H1 (cell line): ENCODE measurements around the gene SRGAP3. TPM values are rescaled to one million over a fixed set of nuclear protein-coding genes. Genes with fewer than 3 reads are reported as not detected.

Experiments used
- CTCF ChIA-PET: fragments of 300-600 bp; sonication (Branson Sonifier 250); formaldehyde crosslinking; loops from one replicate; lab custom pipeline; 2021; ENCODE audit not compliant: partially characterized antibody; lab: Charles Lee
- POLR2A ChIA-PET: fragments of 300-600 bp; sonication (Branson Sonifier 250); formaldehyde crosslinking; loops from one replicate; lab custom pipeline; 2021; ENCODE audit warnings: inconsistent platforms; ENCODE audit not compliant: partially characterized antibody; lab: Charles Lee
- DNase-seq, 2 experiments: peaks; one replicate each; pipeline versions ENCODE4 v3.0.0 to v3.0.0-alpha.2; 2010 to 2022; ENCODE audit warnings: low spot score in 2 of 2, low read depth in 1 of 2, mixed read lengths in 1 of 2
- FAIRE-seq: peaks from 2 replicates; lab custom pipeline; 2011; peaks lifted over from hg19 to GRCh38; lab: Jason Lieb, UNC
- H2AFZ ChIP-seq: 2 replicates; pipeline ENCODE4 v1.8.1; 2012; ENCODE audit warnings: low read length, inconsistent platforms
- H2AK5ac ChIP-seq: 2 replicates; pipeline ENCODE4 v1.6.1; 2013; ENCODE audit warnings: low read depth, low read length
- H2BK120ac ChIP-seq: replicated peaks from 2 replicates; pipeline ENCODE3; 2013; ENCODE audit warnings: low read depth, low read length, inconsistent platforms
- H2BK12ac ChIP-seq: 2 replicates; pipeline ENCODE4 v1.6.1; 2013; ENCODE audit warnings: low read depth, low read length
- H2BK15ac ChIP-seq: 2 replicates; pipeline ENCODE4 v1.6.1; 2013; ENCODE audit warnings: low read length
- H2BK20ac ChIP-seq: 2 replicates; pipeline ENCODE4 v1.6.1; 2013; ENCODE audit warnings: low read length
- H2BK5ac ChIP-seq: 2 replicates; pipeline ENCODE4 v1.6.1; 2013; ENCODE audit warnings: low read depth, low read length
- H3K14ac ChIP-seq: 2 replicates; pipeline ENCODE4 v1.6.1; 2013; ENCODE audit warnings: inconsistent platforms; ENCODE audit not compliant: insufficient read length
- H3K18ac ChIP-seq: 2 replicates; pipeline ENCODE4 v1.6.1; 2013; ENCODE audit warnings: low read length; ENCODE audit errors: extremely low read depth
- H3K23ac ChIP-seq: 2 replicates; pipeline ENCODE4 v1.6.1; 2013; ENCODE audit warnings: inconsistent platforms; ENCODE audit not compliant: insufficient read length
- H3K23me2 ChIP-seq: 2 replicates; pipeline ENCODE4 v1.6.1; 2013; ENCODE audit warnings: low read depth, low read length
- H3K27ac ChIP-seq: 2 replicates; pipeline ENCODE4 v1.6.1; 2011; ENCODE audit warnings: low read depth, low read length, inconsistent platforms
- H3K27me3 ChIP-seq, 4 experiments: replicated peaks in 1 of 4; 1 replicate in 1 of 4; 2 replicates in 3 of 4; pipeline versions ENCODE4 v1.6.1 to v1.8.1; 2011 to 2013; ENCODE audit warnings: low read length in 3 of 4, mild to moderate bottlenecking in 3 of 4, inconsistent platforms in 2 of 4, mixed read lengths in 2 of 4, moderate library complexity in 1 of 4; ENCODE audit not compliant: control insufficient read depth in 3 of 4, insufficient read depth in 3 of 4; ENCODE audit errors: extremely low read depth in 1 of 4
- H3K36me3 ChIP-seq, 4 experiments: 2 replicates each; pipeline versions ENCODE4 v1.6.1 to v1.8.1; 2011 to 2013; ENCODE audit warnings: mild to moderate bottlenecking in 4 of 4, low read length in 3 of 4, moderate library complexity in 2 of 4, control low read depth in 1 of 4, inconsistent platforms in 1 of 4; ENCODE audit not compliant: insufficient read depth in 4 of 4, control insufficient read depth in 2 of 4
- H3K4ac ChIP-seq: replicated peaks from 2 replicates; pipeline ENCODE3; 2013; ENCODE audit warnings: low read length, low read depth, mixed read lengths, inconsistent platforms; ENCODE audit not compliant: insufficient read length
- H3K4me1 ChIP-seq, 4 experiments: replicated peaks in 1 of 4; 1 replicate in 1 of 4; 2 replicates in 3 of 4; pipeline versions ENCODE4 v1.6.1 to v1.8.1; 2011 to 2013; ENCODE audit warnings: low read length in 3 of 4, inconsistent platforms in 2 of 4, mixed read lengths in 1 of 4; ENCODE audit not compliant: insufficient read depth in 4 of 4, control insufficient read depth in 3 of 4
- H3K4me2 ChIP-seq, 2 experiments: 2 replicates each; pipeline versions ENCODE4 v1.6.1 to v1.8.1; 2011 to 2013; ENCODE audit warnings: low read depth in 2 of 2, low read length in 2 of 2, control low read depth in 1 of 2, inconsistent platforms in 1 of 2, mild to moderate bottlenecking in 1 of 2; ENCODE audit not compliant: insufficient read depth in 1 of 2
- H3K4me3 ChIP-seq, 4 experiments: fragments of 200-600, 300-600 bp in 1 of 4; sonication (generic), shearing (Covaris generic), sonication (Bioruptor Twin) in 1 of 4; 2 replicates each; pipeline versions ENCODE4 v1.5.1 to v1.8.1; 2011 to 2016; ENCODE audit warnings: low read length in 4 of 4, low read depth in 3 of 4, control low read depth in 2 of 4, inconsistent platforms in 2 of 4, mild to moderate bottlenecking in 2 of 4, mixed read lengths in 1 of 4, moderate library complexity in 1 of 4; ENCODE audit not compliant: insufficient read depth in 2 of 4; ENCODE audit errors: extremely low read depth in 1 of 4
- H3K56ac ChIP-seq: replicated peaks from 2 replicates; pipeline ENCODE3; 2013; ENCODE audit warnings: low read depth, mild to moderate bottlenecking, mixed read lengths, low read length, inconsistent platforms; ENCODE audit not compliant: insufficient read length
- H3K79me1 ChIP-seq: 2 replicates; pipeline ENCODE4 v1.6.1; 2013; ENCODE audit warnings: low read depth, low read length, control low read depth
- H3K79me2 ChIP-seq, 2 experiments: 2 replicates each; pipeline versions ENCODE4 v1.6.1 to v1.8.1; 2012 to 2013; ENCODE audit warnings: low read length in 2 of 2, mild to moderate bottlenecking in 2 of 2, inconsistent platforms in 1 of 2; ENCODE audit not compliant: insufficient read depth in 2 of 2, control insufficient read depth in 1 of 2
- H3K9ac ChIP-seq, 4 experiments: replicated peaks in 1 of 4; 1 replicate in 1 of 4; 2 replicates in 3 of 4; pipeline versions ENCODE4 v1.6.1 to v1.8.1; 2011 to 2013; ENCODE audit warnings: low read depth in 3 of 4, low read length in 3 of 4, control low read depth in 2 of 4, mild to moderate bottlenecking in 2 of 4, moderate library complexity in 2 of 4, inconsistent platforms in 1 of 4; ENCODE audit errors: extremely low read depth in 1 of 4
- H3K9me3 ChIP-seq, 2 experiments: 2 replicates each; pipeline versions ENCODE4 v1.6.1 to v1.8.1; 2012 to 2013; ENCODE audit warnings: mild to moderate bottlenecking in 2 of 2, moderate library complexity in 2 of 2, control low read depth in 1 of 2, inconsistent platforms in 1 of 2, low read depth in 1 of 2, low read length in 1 of 2, mixed read lengths in 1 of 2; ENCODE audit not compliant: insufficient read depth in 2 of 2
- H4K20me1 ChIP-seq, 2 experiments: replicated peaks in 1 of 2; 2 replicates each; pipeline versions ENCODE3 to v1.8.1; 2011 to 2013; ENCODE audit warnings: inconsistent platforms in 2 of 2, low read length in 2 of 2, mild to moderate bottlenecking in 1 of 2; ENCODE audit not compliant: insufficient read depth in 2 of 2, control insufficient read depth in 1 of 2
- H4K5ac ChIP-seq: 2 replicates; pipeline ENCODE4 v1.6.1; 2013; ENCODE audit warnings: low read length, low read depth, mixed read lengths, inconsistent platforms; ENCODE audit not compliant: insufficient read length
- H4K8ac ChIP-seq: 2 replicates; pipeline ENCODE4 v1.8.0; 2013; ENCODE audit warnings: mild to moderate bottlenecking, moderate library complexity, low read length, inconsistent platforms; ENCODE audit not compliant: insufficient read depth; ENCODE audit errors: extremely low read depth
- H4K91ac ChIP-seq: replicated peaks from 2 replicates; pipeline ENCODE3; 2013; ENCODE audit warnings: low read length, mixed read lengths, inconsistent platforms; ENCODE audit not compliant: insufficient read length
- ATF2 ChIP-seq: IDR thresholded peaks from 2 replicates; pipeline ENCODE4 v1.6.1; 2012; ENCODE audit warnings: low read length, inconsistent platforms
- ATF3 ChIP-seq: IDR thresholded peaks from 2 replicates; pipeline ENCODE4 v1.6.1; 2011; ENCODE audit warnings: low read depth, mild to moderate bottlenecking, low read length; ENCODE audit not compliant: insufficient read depth
- EP300 ChIP-seq, 2 experiments: IDR thresholded peaks; 1 replicate in 1 of 2; 2 replicates in 1 of 2; pipeline ENCODE4 v1.6.1; 2011 to 2012; ENCODE audit warnings: low read depth in 2 of 2, low read length in 2 of 2, mild to moderate bottlenecking in 2 of 2, borderline replicate concordance in 1 of 2, inconsistent platforms in 1 of 2, moderate library complexity in 1 of 2
- GABPA ChIP-seq: IDR thresholded peaks from 2 replicates; pipeline ENCODE4 v1.6.1; 2011; ENCODE audit warnings: mild to moderate bottlenecking, low read length, moderate library complexity, borderline replicate concordance; ENCODE audit not compliant: insufficient read depth
- HDAC6 ChIP-seq: IDR thresholded peaks from one replicate; pipeline ENCODE4 v1.7.1; 2012; ENCODE audit warnings: low read depth, mild to moderate bottlenecking, inconsistent platforms, low read length, moderate library complexity
- NRF1 ChIP-seq: IDR thresholded peaks from 2 replicates; pipeline ENCODE4 v1.6.1; 2011; ENCODE audit warnings: mild to moderate bottlenecking, low read depth, low read length, improper control_type of control experiment
- POLR2AphosphoS5 ChIP-seq: IDR thresholded peaks from 2 replicates; pipeline ENCODE4 v1.6.1; 2011; ENCODE audit warnings: low read depth, low read length
- TCF12 ChIP-seq: IDR thresholded peaks from 2 replicates; pipeline ENCODE4 v1.6.1; 2011; ENCODE audit warnings: low read depth, mild to moderate bottlenecking, low read length
- YY1 ChIP-seq: IDR thresholded peaks from 2 replicates; pipeline ENCODE4 v1.6.1; 2011; ENCODE audit warnings: low read depth, mild to moderate bottlenecking, low read length
- WGBS, 2 experiments: shearing (Covaris generic) in 1 of 2; methylation state at CpG; one replicate each; pipeline versions ENCODE4 v1.1.6 to v1.1.7; 2013 to 2015; ENCODE audit warnings: low lambda C conversion rate in 2 of 2, mixed read lengths in 2 of 2, inconsistent platforms in 1 of 2, low coverage in 1 of 2, missing lambda C conversion rate in 1 of 2; ENCODE audit not compliant: insufficient replicate concordance in 2 of 2, insufficient coverage in 1 of 2, insufficient read length in 1 of 2; ENCODE audit errors: extremely low coverage in 1 of 2, missing lambda C conversion rate in 1 of 2; 5-methylcytosine and 5-hydroxymethylcytosine counted together
- polyA plus RNA-seq, 7 experiments: library from polyadenylated mRNA; depleted of rRNA in 3 of 7; stranded (reverse) in 5 of 7; unstranded in 2 of 7; fragments of >200 nt in 5 of 7; fragments of 200-250 nt in 2 of 7; gene quantifications; 1 replicate in 5 of 7; 2 replicates in 1 of 7; 4 replicates in 1 of 7; pipeline versions ENCODE4 v1.2.1 to v1.2.3, GENCODE V29; 2011 to 2013; ENCODE audit warnings: missing spikeins in 2 of 7, mixed read lengths in 2 of 7
- total RNA-seq: library from RNA; stranded (reverse); fragmentation: NEBNext Ultra II Directional; extraction: Animal tissue kit (Norgen Biotek cat#: 25700); gene quantifications from 2 replicates; pipeline ENCODE4 v1.2.1, GENCODE V29; 2021

SRGAP3 gene
- total and polyA plus RNA-seq, 2 of the 8 experiments (the other 6 are each of a cell fraction or from before 2014, with no cell fraction given): 5.8 to 11.4 TPM

GRCh38 chr3:9071936-9072666 is 177.3 kb downstream of the SRGAP3 start:
- Histone ChIP-seq H2BK15ac (no peak overlapping the region), H3K9ac (no peak overlapping the region), H3K4me2 (no peak overlapping the region), H3K79me2 (no peaks in the 10 kb centered on the region), H3K4me3 (no peak overlapping the region), H3K23me2 (no peaks in the 10 kb centered on the region; the same call in 1 of the 2 replicates), H2BK120ac (no peak overlapping the region), H4K20me1 (no peaks in the 10 kb centered on the region), H2BK20ac (no peak overlapping the region), H3K4me1 (peaks cover 1 to 6% (median 4%) of the 10 kb centered on the region in 4 experiments; a peak in 3 of 7 replicates), H3K27me3 (no peaks in the 10 kb centered on the region), H2AFZ (no peak overlapping the region), H2BK5ac (no peak overlapping the region; the same call in 1 of the 2 replicates), H2BK12ac (no peak overlapping the region), H3K79me1 (no peaks in the 10 kb centered on the region), H4K8ac (no peak overlapping the region), H3K36me3 (no peaks in the 10 kb centered on the region), H3K18ac (no peak overlapping the region), H4K5ac (no peak overlapping the region), H4K91ac (no peak overlapping the region), H3K56ac (no peak overlapping the region), H3K23ac (no peak overlapping the region), H3K4ac (no peak overlapping the region), H3K9me3 (no peaks in the 10 kb centered on the region), H3K27ac (no peak overlapping the region), H2AK5ac (no peak overlapping the region), H3K14ac (no peak overlapping the region)
- FAIRE-seq (no peak), DNase-seq (no peak)
- ChIA-PET POLR2A (interaction anchor here (1.2 kb wide), 1 partner anchor 10 kb away, joined by 3 read pairs; no protein-coding TSS in a partner anchor), CTCF (interaction anchor here (1.0 to 2.6 kb wide), 6 partner anchors 13 to 230 kb away, joined by 3 to 8 read pairs (median 4); partner anchors contain the start of gene SRGAP3)
- 96% methylated on average over 10 of the region's 10 CpGs; no CpG with 5 or more reads in 1 of the 2 experiments for WGBS, 2 experiments
- no peak for TF ChIP-seq ATF2
- TF ChIP-seq ATF3: no peak
- TF ChIP-seq HDAC6: no peak
- no peak for TF ChIP-seq NRF1
- no peak for TF ChIP-seq YY1
- TF ChIP-seq TCF12: no peak
- no peak for TF ChIP-seq GABPA
- TF ChIP-seq EP300 (IDR thresholded peaks at IDR 0.05; ENCODE audit: borderline replicate concordance in 1 of 2, low read depth in 2 of 2, low read length in 2 of 2): no peak
- TF ChIP-seq POLR2AphosphoS5: no peak
